ENCODE measurements around the gene PROC. TPM values are rescaled to one million over a fixed set of nuclear protein-coding genes. Genes with fewer than 3 reads are reported as not detected.

PROC gene
- total RNA-seq, 2 experiments from 2014 or later, result 0.28 TPM; not detected in 1

- peak overlapping the region; percentile 82 for H3K4me3 ChIP-seq (ENCODE audit: low read length)
These were observed 31.2 kb upstream of the PROC start for GRCh38 chr2:127386764-127387654.

GRCh38 chr2:127387655-127388422 lies 30.4 kb upstream of the PROC start, which contains the start of gene MAP3K2:
Gene MAP3K2 (minus strand): TSS chr2:127387975. CDS start chr2:127343129, 44,846 bp downstream.
- peak within 1 kb of the TSS; percentile 82 for H3K4me3 ChIP-seq (ENCODE audit: low read length)
- Mint-ChIP-seq H3K4me3 (peak within 1 kb of the TSS; percentile 98), H3K4me1 (ENCODE audit: low read depth) (peaks cover 69% of the 10 kb centered on the region), H3K27ac (peak within 1 kb of the TSS; percentile 100), H3K9me3 (no peaks in the 10 kb centered on the region), H3K27me3 (no peaks in the 10 kb centered on the region), H3K36me3 (ENCODE audit: low read depth) (peaks cover 44% of the 10 kb centered on the region)
- no peak for TF ChIP-seq CTCF (IDR thresholded peaks at IDR 0.05)
- POLR2A ChIA-PET, result interaction anchor here (0.9 to 2.3 kb wide), 8 partner anchors 8 to 315 kb away, joined by 3 to 20 read pairs (median 4); partner anchors contain the start of gene IWS1
- peak; percentile 69 for ATAC-seq (ENCODE audit: poor library complexity)
- intact Hi-C loops (cut with DNase I, micrococcal nuclease), result loop anchor here (1.0 to 10.0 kb wide), 9 partner anchors 19 to 639 kb away; partner anchors contain the start of genes AMMECR1L (in 1 of the 2), ERCC3 (in 1 of the 2), IWS1 (in 1 of the 2) and SAP130 (in 1 of the 2)
- peak within 1 kb of the TSS; percentile 99 to 100 for H3K27ac ChIP-seq (ENCODE audit: low read depth in 1 of 2, low read length in 2 of 2)
- CTCF ChIA-PET, result interaction anchor here (4.4 kb wide), 1 partner anchor 28 kb away, joined by 29 read pairs; no protein-coding TSS in a partner anchor
- no peaks in the 10 kb centered on the region for H3K9me3 ChIP-seq (ENCODE audit: control insufficient read depth in 1 of 2, insufficient read depth in 1 of 2, low read length in 2 of 2)
- H3K4me1 ChIP-seq (ENCODE audit: insufficient read depth, low read length), result peaks cover 33% of the 10 kb centered on the region
- H3K27me3 ChIP-seq (ENCODE audit: control insufficient read depth in 1 of 2, insufficient read depth in 2 of 2, low read length in 2 of 2), result no peaks in the 10 kb centered on the region
- peak; percentile 87 to 99 (median 96) for DNase-seq
- no peaks in the 10 kb centered on the region for H3K36me3 ChIP-seq (ENCODE audit: insufficient read depth, low read length)

More at GRCh38 chr2:127386764-127387654, 31.2 kb upstream of the PROC start:
- H3K27me3 Mint-ChIP-seq, result no peaks in the 10 kb centered on the region
- peak overlapping the region; percentile 98 for H3K4me3 Mint-ChIP-seq
- no peaks in the 10 kb centered on the region for H3K9me3 ChIP-seq (ENCODE audit: control insufficient read depth in 1 of 2, insufficient read depth in 1 of 2, low read length in 2 of 2)
- H3K4me1 ChIP-seq (ENCODE audit: insufficient read depth, low read length), result peaks cover 38% of the 10 kb centered on the region
- peaks cover 49% of the 10 kb centered on the region for H3K36me3 Mint-ChIP-seq (ENCODE audit: low read depth)
- H3K4me1 Mint-ChIP-seq (ENCODE audit: low read depth), result peaks cover 77% of the 10 kb centered on the region
- CTCF ChIA-PET, result interaction anchor here (4.4 kb wide), 1 partner anchor 29 kb away, joined by 29 read pairs; no protein-coding TSS in a partner anchor
- peak; percentile 63 for ATAC-seq (ENCODE audit: poor library complexity)
- no peaks in the 10 kb centered on the region for H3K36me3 ChIP-seq (ENCODE audit: insufficient read depth, low read length)
- intact Hi-C loops (cut with DNase I, micrococcal nuclease), result loop anchor here (1.0 to 10.0 kb wide), 5 partner anchors 29 to 640 kb away; partner anchors contain the start of genes AMMECR1L (in 1 of the 2), ERCC3 (in 1 of the 2), IWS1 (in 1 of the 2) and SAP130 (in 1 of the 2)
- H3K9me3 Mint-ChIP-seq, result no peaks in the 10 kb centered on the region
- peak overlapping the region; percentile 98 to 100 for H3K27ac ChIP-seq (ENCODE audit: low read depth in 1 of 2, low read length in 2 of 2)
- peak overlapping the region; percentile 100 for H3K27ac Mint-ChIP-seq
- POLR2A ChIA-PET, result interaction anchor here (0.6 to 1.1 kb wide), 5 partner anchors 9 to 315 kb away, joined by 3 to 6 read pairs (median 4); no protein-coding TSS in a partner anchor
- no peak for TF ChIP-seq CTCF (IDR thresholded peaks at IDR 0.05)
- no peaks in the 10 kb centered on the region for H3K27me3 ChIP-seq (ENCODE audit: control insufficient read depth in 1 of 2, insufficient read depth in 2 of 2, low read length in 2 of 2)
- peak; percentile 65 to 92 (median 80) for DNase-seq
